HUES6 (cell line): ENCODE results near the gene STRN.
A peak's percentile ranks its signal among the peaks of the same experiment; 100 is the strongest.
"Not testable (repeated sequence)": the region's sequence is repeated elsewhere in the genome, so short reads cannot be mapped to it uniquely, and the experiment has no call there.

Experiments
- H3K27ac ChIP-seq: 2 replicates; pipeline ENCODE4 v1.7.0; 2013; ENCODE audit warnings: low read depth, mild to moderate bottlenecking, low read length, inconsistent platforms
- H3K27me3 ChIP-seq: 2 replicates; pipeline ENCODE4 v1.6.1; 2013; ENCODE audit warnings: low read length; ENCODE audit not compliant: control insufficient read depth, insufficient read depth
- H3K36me3 ChIP-seq: 2 replicates; pipeline ENCODE4 v1.6.1; 2013; ENCODE audit warnings: low read length; ENCODE audit not compliant: control insufficient read depth, insufficient read depth
- H3K4me1 ChIP-seq: 2 replicates; pipeline ENCODE4 v1.6.1; 2013; ENCODE audit warnings: low read length; ENCODE audit not compliant: control insufficient read depth, insufficient read depth
- H3K4me3 ChIP-seq: 2 replicates; pipeline ENCODE4 v1.5.1; 2013; ENCODE audit warnings: low read depth, low read length
- H3K9ac ChIP-seq: one replicate; pipeline ENCODE4 v1.6.1; 2013; ENCODE audit warnings: mild to moderate bottlenecking, low read length
- H3K9me3 ChIP-seq: 2 replicates; pipeline ENCODE4 v1.6.1; 2013; ENCODE audit warnings: low read depth, low read length; ENCODE audit not compliant: control insufficient read depth, insufficient read depth

The STRN gene

DNA sequence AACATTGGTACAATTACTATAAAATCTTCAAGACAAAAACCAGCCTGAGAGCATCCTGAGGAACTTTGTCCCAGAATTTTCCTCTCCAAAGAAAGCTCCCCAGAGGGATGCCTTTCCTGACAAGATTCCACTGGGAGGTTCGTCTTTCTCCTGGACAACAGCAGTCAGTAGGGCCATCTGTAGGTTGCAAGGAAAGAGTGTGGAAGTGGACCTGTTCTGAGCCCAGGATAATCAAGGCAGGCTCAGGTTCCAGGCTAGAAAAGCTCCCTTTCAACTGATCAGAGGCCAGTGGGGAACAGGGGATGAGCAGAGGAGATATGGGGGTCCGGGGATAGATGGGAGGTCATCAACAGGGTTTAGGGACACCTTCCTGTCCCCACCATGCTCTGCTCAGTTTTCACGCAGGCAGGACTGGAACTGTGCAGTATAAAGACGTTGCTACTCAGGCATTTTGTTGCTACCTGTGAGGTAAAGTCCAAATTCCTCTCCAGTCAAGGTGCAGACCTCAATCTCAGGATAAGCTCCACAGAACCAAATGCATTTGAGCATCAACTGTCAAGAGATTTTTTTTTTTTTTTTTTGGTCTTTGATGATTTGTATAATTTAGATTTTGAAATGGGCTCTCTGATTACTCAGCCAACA, 126.2 kb downstream of the STRN start:
- peaks cover 22% of the 10 kb centered on the region for H3K4me1 ChIP-seq
- no peaks in the 10 kb centered on the region for H3K27me3 ChIP-seq

DNA sequence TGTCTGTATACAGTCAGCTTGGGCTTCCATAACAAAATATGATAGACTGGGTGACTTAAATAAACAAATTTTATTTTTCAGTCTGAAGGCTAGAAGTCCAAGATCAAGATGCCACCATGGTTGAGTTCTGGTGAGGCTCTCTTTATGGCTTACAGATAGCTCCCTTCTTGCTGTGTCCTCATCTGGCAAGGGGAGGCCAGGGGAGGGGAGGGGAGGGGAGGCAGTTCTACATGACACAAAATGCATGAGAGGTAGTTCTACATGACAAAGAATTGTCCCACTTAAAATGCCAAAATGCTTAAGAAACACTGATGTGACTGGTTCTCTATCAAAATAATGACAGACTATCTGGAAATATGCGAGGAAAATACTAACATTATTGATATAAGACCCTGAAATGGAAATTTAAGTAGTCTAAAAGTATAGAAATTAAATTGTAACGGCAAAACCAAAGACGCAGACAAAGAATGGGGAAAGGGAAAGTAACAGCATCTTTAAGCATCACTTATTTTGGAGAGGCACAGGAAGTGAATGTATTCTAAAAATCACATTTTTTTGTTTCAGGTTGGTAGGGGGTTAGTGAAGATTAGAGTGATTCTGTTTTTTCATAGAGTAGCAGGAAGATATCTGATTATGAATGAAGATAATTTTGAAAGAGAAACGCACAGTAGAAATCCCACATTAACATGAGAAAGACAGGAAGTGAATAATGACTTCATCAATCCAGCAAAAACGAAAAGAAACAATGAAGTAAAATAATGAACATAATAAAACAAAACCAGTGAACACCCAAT, 131.4 kb downstream of the STRN start:
- H3K27me3 ChIP-seq: no peaks in the 10 kb centered on the region

More for the DNA sequence above, 126.2 kb downstream of the STRN start:
- H3K9me3 ChIP-seq: no peaks in the 10 kb centered on the region
- no peaks in the 10 kb centered on the region for H3K36me3 ChIP-seq
- no peak overlapping the region for H3K4me3 ChIP-seq
- no peak overlapping the region for H3K27ac ChIP-seq
- H3K9ac ChIP-seq: no peak overlapping the region

DNA sequence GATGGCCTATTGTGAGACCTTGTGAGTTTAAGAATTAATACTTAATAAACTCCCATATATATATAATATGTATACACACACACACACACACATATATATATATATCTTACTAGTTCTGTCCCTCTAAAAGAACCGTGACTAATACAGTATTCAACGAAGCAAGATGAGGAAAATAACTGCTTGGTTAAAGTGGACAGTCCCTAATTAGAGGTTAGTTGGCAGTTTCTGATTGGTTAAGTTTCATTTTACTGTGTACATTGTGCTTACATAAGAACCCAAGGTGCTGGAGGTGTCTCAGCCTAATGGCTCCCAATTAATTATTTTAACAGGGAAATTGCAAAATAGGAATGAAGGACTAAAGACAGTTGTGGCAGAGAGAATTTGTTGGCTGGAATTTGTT, 132.1 kb downstream of the STRN start:
- peaks cover 21% of the 10 kb centered on the region for H3K4me1 ChIP-seq
- H3K9me3 ChIP-seq: no peaks in the 10 kb centered on the region
- H3K9ac ChIP-seq: no peak overlapping the region
- no peaks in the 10 kb centered on the region for H3K27me3 ChIP-seq
- H3K36me3 ChIP-seq: no peaks in the 10 kb centered on the region
- H3K4me3 ChIP-seq: no peak overlapping the region
- H3K27ac ChIP-seq: 0 out of 2 replicates have a peak overlapping the region, but pooled peaks have one; percentile 7

More for the DNA sequence above, 131.4 kb downstream of the STRN start:
- Histone ChIP-seq H3K4me3 (no peak overlapping the region), H3K36me3 (no peaks in the 10 kb centered on the region), H3K27ac (peak overlapping the region; percentile 45; the same call in 1 of the 2 replicates), H3K9ac (no peak overlapping the region), H3K9me3 (no peaks in the 10 kb centered on the region), H3K4me1 (peaks cover 21% of the 10 kb centered on the region)

DNA sequence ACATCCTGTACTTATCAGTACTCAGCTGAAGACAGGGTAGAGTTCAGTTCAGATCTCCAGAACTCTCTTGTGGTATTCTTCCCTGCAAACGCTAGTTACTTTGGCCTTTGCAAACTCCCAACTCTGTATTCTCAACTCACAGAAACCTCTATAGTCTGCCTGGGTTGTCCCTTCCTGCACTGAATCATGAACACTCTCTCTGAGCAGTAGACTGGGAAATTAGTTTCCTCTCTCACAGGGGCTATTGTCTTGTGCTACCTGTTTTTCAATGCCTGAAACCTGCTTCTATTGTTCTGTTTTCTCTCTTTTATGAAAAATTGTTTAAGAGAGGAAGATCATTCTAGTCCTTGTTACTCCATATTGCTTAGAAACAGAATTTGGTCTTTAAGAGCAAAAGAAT, 135.2 kb downstream of the STRN start:
- Histone ChIP-seq H3K9ac (no peak overlapping the region), H3K27me3 (no peaks in the 10 kb centered on the region), H3K4me3 (no peak overlapping the region), H3K27ac (no peak overlapping the region), H3K4me1 (peaks cover 21% of the 10 kb centered on the region), H3K36me3 (no peaks in the 10 kb centered on the region), H3K9me3 (no peaks in the 10 kb centered on the region)

DNA sequence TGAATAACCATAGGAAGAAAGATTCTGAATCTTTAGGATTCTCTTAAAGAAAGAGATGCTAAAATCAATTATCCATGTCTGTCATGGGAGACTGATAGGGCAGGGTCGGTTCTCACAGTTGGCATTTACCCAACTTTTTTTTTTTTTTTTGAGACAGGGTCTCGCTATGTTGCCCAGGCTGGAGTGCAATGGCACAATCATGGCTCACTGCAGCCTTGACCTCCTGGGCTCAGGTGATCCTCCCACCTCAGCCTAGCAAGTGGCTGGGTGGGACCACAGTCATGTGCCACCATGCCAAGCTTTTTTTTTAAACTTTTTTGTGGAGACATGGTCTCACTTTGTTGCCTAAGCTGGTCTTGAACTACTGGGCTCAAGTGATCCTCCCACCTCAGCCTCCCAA, 141.7 kb downstream of the STRN start:
- H3K36me3 ChIP-seq, H3K27me3 ChIP-seq, H3K4me1 ChIP-seq, H3K9ac ChIP-seq, H3K9me3 ChIP-seq, H3K4me3 ChIP-seq, H3K27ac ChIP-seq: not testable (repeated sequence)

DNA sequence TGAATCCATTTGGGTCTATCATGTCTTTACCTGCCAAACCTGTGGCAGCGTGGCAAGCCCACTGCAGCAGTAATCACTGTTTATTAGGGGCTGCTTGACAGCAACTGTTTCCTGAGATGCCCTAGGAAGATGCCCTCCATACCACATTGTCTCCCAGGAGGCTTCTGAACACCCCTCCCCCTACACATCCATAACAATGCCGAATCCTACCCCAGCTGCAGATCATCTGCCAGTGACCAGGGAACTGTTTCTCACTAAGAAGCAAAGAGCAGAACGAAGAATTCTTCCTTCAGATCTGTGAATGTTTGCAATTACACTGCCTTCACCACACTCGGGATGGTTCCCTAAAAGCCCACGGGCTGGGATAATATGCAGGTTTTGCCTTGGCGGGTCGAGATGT, 142.1 kb downstream of the STRN start:
- Histone ChIP-seq H3K27me3 (no peaks in the 10 kb centered on the region), H3K27ac (no peak overlapping the region), H3K4me1 (peaks cover 10% of the 10 kb centered on the region), H3K9me3 (no peaks in the 10 kb centered on the region), H3K9ac (no peak overlapping the region), H3K36me3 (no peaks in the 10 kb centered on the region), H3K4me3 (no peak overlapping the region; the same call in 1 of the 2 replicates)

DNA sequence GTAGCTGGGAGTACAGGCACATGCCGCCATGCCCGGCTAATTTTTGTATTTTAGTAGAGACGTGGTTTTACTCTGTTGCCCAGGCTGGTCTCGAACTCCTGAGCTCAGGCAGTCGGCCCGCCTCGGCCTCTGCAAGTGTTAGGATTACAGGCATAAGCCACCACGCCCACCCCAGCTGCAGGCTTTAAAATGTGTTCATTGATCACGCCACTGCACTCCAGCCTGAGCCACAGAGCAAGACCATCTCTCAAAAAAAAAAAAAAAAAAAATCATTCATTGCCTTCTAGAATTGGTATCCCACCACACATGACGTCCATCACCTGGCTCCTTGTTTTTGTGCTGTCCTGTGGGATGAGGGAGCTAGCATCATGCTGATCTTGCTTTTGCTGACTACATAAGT, 142.5 kb downstream of the STRN start:
- H3K4me1 ChIP-seq: peaks cover 10% of the 10 kb centered on the region
- H3K9ac ChIP-seq: no peak overlapping the region
- H3K9me3 ChIP-seq: no peaks in the 10 kb centered on the region
- no peak overlapping the region; the same call in 1 of the 2 replicates for H3K4me3 ChIP-seq
- H3K36me3 ChIP-seq: no peaks in the 10 kb centered on the region
- H3K27me3 ChIP-seq: no peaks in the 10 kb centered on the region
- no peak overlapping the region for H3K27ac ChIP-seq

DNA sequence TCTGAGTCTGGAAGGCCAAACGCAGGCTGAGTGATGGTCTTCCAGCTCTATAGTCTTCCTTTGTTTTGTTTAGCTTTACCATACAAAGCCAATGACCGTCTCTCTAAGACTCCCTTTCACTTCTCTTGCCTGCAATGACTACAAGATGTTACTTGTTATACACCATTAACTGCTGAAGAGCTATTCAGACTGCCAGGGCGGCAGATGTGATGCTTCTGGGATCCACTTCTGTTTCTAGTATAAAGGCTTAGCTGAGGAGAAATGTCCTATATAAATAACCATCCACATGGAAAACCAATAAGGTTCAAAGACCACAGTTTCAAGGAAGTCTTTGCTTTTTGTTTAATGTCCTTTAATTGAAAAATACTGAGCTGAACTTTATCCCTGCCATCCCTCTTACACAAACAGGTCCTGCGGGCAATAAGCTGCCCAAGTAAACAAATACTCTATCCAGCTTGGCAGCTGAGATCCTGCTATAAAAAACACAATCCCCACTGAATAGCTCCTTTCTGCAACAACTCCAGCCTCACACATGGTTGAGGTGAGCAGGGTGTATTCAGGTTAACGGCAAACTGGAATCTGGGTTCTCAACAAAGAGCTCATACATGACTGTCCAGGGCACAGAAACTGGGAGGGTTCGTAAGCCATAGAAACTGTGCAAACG, 145.3 kb downstream of the STRN start:
- Histone ChIP-seq H3K9ac (no peak overlapping the region), H3K4me3 (no peak overlapping the region), H3K36me3 (no peaks in the 10 kb centered on the region), H3K27me3 (no peaks in the 10 kb centered on the region), H3K27ac (no peak overlapping the region), H3K9me3 (no peaks in the 10 kb centered on the region), H3K4me1 (peaks cover 10% of the 10 kb centered on the region)

DNA sequence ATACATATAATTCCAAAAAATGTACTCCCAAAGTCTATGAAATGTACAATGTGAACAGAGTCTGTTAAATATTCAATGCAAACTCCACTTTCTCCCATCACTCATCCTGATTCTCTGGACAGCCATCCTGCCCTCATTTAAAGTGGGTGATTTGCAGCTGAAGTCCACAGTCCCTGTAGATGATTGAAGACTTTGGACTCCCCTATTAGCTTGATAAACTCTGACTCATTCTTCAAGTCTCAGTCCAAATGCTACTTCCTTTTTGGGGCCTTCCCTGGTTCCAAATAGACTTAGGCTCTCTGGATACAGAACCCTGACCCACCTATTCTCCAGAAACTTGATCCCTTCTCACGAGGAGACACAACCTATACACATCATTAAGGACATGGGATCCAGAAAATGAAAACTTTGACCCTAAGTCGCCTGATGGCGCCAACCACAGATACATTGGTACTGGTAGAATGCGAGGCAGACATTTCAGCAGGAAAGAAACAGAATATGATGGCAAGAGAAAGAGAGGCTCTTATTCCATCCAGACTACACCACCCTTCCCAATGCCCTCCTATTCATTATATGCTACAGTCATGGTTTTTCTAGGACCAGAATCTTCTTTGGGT, 147.1 kb downstream of the STRN start:
- no peaks in the 10 kb centered on the region for H3K27me3 ChIP-seq
- no peak overlapping the region for H3K4me3 ChIP-seq
- no peak overlapping the region for H3K9ac ChIP-seq
- peaks cover 4% of the 10 kb centered on the region for H3K4me1 ChIP-seq
- H3K36me3 ChIP-seq: no peaks in the 10 kb centered on the region
- no peaks in the 10 kb centered on the region for H3K9me3 ChIP-seq
- no peak overlapping the region for H3K27ac ChIP-seq

DNA sequence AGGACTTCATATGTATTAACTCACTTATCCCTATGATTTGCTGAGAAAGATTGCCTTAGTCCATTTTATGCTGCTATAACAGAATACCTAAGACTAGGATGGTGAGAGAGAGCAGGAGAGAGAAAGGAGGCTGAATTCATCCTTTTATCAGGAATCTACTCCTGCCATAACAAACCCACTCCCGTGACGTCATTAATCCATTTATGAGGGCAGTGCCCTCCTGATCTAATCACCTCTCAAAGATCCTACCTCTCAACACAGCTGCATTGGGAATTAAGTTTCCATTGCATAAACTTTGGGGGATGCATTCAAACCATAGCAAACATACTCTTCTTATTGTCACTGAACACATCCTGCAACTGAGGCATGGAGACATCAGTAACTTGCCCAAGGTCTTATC, 147.8 kb downstream of the STRN start:
- H3K27me3 ChIP-seq: no peaks in the 10 kb centered on the region
- H3K27ac ChIP-seq: no peak overlapping the region
- no peak overlapping the region for H3K9ac ChIP-seq
- H3K4me1 ChIP-seq: no peaks in the 10 kb centered on the region
- no peak overlapping the region for H3K4me3 ChIP-seq
- no peaks in the 10 kb centered on the region for H3K36me3 ChIP-seq
- no peaks in the 10 kb centered on the region for H3K9me3 ChIP-seq

DNA sequence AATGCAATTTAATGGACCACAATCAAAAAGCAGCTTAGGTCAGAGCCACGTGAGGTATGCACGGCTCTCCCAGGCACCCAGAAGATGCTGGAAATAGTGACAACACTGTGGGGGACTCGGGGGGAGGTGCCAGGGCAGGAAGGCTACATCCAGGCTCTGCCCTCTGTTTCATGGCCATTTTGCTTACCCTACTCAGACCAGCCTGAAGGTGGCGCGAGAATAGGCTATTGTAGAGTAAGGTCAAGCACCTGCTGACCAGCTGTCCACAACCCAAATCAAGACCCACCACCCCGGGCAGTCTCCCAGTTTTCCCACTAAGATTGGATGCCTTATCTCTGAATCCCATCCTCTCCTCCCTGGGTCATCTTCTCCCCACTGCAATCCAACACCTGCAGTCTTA, 154.1 kb downstream of the STRN start:
- H3K9me3 ChIP-seq: peaks cover 10% of the 10 kb centered on the region

More for the DNA sequence above, 154.1 kb downstream of the STRN start:
- Histone ChIP-seq H3K36me3 (no peaks in the 10 kb centered on the region), H3K27me3 (no peaks in the 10 kb centered on the region), H3K9ac (no peak overlapping the region), H3K27ac (no peak overlapping the region), H3K4me3 (no peak overlapping the region), H3K4me1 (no peaks in the 10 kb centered on the region)
